Embryonic facial prominence (tissue), 1 donor: ENCODE measurements around the gene VIPR1.

Source experiments
- DNase-seq: peaks from one replicate; pipeline ENCODE4 v3.0.0-alpha.2; 2016; ENCODE audit errors: extremely low spot score

The VIPR1 gene

DNA sequence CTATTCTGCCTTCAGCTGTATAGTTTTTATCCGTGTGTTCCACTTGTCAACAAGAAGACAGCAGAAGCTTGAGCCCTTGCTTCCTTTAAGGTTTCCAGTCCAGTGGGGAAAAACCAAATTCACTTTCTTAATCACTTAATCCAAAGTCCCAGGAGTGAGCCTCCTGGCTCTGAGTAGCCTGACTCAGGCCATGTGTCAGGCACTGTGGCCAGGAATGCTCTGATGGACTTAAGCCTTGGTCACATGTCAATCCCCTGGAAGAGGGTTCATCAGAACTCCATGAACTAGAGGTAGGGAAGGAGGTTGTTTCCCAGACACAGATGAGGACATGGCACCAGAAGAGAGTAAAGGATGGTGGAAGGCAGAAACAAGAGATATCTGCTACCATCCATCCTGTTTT lies 8.8 kb downstream of the VIPR1 start:
- no peak for DNase-seq

GRCh38 chr3:42511736-42512135 lies 9.3 kb downstream of the VIPR1 start:
- no peak for DNase-seq

DNA sequence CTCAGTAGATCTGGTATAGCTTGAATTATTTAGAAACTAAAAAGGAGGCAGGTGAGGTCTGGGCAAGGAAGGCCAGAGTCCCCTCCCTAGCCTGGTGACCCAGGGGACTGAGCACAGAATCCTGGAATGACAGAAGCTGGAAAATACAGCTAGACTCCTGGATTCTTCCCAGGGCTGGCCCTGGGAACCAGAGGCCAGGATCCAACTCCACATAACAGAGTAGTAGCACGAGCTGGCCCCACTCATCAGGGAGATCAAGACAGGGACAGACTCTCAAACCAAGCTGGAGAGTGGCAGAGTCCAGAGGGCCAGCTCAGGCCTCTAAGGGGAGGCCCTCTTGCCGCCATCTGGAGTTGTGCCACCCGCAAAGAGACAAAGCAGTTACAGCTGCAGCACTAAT lies 10.7 kb downstream of the VIPR1 start:
- DNase-seq: no peak

DNA sequence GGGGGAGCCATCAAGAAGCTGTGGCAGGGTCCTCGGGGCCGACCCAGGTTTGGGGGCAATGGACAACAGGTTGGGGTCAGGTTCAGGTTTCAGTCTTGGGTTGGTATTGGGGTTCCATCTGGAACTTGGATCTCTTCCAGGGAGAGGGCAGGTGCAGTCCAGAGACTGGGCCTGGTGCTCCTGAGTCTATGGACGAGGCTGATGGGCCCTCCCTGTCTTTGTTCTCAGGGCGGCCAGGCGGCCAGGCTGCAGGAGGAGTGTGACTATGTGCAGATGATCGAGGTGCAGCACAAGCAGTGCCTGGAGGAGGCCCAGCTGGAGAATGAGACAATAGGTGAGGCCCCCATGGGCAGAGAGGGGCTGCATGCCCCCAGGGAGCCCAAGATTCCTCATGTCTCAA lies 11.1 kb downstream of the VIPR1 start:
- DNase-seq: no peak

- DNase-seq: no peak
These were observed 12.4 kb downstream of the VIPR1 start for GRCh38 chr3:42514876-42515275.

GRCh38 chr3:42515391-42515916 lies 13.0 kb downstream of the VIPR1 start:
- no peak for DNase-seq

- no peak for DNase-seq
These were observed 13.5 kb downstream of the VIPR1 start for GRCh38 chr3:42515976-42516375.

DNA sequence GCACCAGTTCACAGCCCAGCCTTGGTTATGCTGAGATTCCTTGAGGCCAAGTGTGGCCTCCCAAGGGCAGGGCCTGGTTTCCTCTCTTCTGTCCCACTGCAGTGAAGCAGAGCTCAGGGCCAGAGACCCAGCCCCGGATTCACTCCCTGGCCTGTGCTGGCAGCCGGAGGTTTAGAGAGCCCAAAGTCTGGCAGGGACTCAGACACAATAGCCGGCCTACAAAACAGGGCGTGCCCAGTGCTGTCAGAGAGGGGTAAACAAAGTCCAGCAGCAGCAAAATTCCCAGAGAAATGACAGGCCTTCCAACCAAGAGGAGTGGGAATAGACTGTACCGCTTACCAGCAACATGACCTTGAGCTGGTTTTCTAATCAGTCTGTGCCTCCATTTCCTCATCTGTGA lies 14.0 kb downstream of the VIPR1 start:
- no peak for DNase-seq

GRCh38 chr3:42517117-42517516 lies 14.7 kb downstream of the VIPR1 start:
- DNase-seq: no peak

DNA sequence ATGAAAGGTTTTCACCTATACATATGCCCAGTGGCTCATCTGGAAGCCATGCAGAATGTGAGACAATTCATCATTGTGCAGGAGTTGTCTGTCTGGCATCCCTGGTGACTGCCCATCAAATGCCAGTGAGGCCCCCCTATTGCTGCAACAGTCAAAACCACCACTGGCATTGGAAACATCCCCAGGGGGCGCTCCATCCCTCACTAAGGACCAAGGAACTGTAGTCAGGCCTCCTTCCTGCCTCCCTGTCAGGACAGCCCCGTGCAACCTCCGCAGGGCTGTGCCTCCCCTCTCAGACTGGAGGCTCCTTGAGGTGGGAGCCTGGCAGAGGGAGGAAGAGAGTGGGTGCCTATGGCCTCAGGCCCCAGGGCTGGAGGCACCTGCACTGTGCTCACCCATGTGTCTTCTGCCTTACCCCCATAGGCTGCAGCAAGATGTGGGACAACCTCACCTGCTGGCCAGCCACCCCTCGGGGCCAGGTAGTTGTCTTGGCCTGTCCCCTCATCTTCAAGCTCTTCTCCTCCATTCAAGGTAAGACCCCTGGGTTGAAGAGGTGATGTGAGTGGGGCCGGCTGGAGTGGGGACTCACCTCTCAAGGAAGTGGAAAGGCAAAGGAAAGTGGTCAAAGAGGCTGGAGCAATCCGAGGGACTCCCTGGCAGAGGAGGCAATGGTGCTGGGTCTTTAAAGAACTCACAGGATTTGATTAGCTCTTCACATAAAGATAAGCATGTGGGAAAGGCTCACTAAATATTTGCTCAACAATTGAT lies 16.5 kb downstream of the VIPR1 start:
- no peak for DNase-seq

DNA sequence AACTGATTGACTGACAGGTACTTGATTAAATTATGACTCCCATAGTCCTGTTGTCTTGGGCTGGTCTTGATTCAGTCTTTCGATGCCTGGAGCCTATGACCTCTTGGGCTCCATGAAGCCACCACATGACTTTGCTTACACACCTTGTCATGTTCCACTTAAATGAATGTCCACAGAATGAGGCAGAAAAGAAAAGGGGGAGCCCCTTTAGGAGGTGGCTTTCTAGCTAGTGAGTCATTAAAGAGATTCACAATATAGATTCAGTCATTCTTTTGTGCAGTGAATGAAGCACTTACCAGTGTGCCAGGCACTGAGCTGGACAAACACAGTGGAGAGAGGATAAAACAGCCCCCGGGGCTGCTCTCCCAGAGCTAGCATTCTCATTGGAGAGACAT lies 17.1 kb downstream of the VIPR1 start:
- no peak for DNase-seq

GRCh38 chr3:42520336-42520735 lies 17.9 kb downstream of the VIPR1 start:
- no peak for DNase-seq

GRCh38 chr3:42520906-42521305 lies 18.5 kb downstream of the VIPR1 start:
- DNase-seq: no peak

- DNase-seq: no peak
These were observed 22.3 kb downstream of the VIPR1 start for GRCh38 chr3:42524751-42525150.

DNA sequence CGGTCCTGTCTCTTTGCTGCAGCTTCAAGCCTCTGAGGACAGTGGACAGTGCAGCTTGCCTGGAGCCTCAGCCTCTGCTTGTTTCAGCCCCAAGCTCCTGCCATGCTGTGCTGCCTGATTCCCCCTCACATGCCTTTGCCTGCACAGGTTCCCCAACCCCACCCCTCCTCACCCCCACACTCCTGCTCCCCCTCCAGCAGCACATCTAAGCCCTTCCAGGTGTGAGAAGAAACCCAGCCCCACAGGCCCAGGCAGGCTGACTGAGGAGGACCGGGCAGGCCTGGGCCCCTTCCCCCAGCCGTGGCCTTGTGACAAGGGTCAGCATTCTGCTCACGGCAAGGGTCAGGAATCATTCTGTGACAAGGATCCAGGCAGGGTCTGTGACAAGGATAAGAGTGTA lies 22.8 kb downstream of the VIPR1 start:
- DNase-seq: no peak

DNA sequence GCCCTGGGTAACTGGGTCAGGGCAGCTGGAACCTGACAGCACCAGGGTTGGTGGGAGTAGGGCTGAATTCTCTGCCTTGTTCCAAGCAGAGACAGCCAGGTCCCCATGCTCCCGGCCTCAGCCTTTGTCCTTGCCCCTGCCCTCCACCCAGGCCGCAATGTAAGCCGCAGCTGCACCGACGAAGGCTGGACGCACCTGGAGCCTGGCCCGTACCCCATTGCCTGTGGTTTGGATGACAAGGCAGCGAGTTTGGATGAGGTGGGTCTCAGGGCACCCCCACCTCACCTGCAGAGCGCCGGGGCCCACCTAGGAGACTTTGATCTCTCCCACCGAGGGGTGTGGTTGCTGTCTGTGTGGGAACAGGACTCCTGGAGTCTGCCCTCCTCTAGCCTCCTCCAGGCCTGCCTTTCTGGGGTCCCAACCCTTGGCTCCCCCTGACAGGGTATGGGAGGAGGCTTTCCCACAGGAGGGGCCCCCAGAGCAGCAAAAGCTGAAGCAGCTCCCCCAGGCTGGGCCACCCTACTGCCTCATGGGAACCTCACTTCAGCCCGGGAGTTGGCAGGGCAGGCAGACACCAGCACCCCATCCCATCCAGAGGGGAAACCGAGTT lies 23.4 kb downstream of the VIPR1 start:
- DNase-seq: no peak

- no peak for DNase-seq
These were observed 24.3 kb downstream of the VIPR1 start for GRCh38 chr3:42526616-42527367.

GRCh38 chr3:42527368-42527917 lies 25.0 kb downstream of the VIPR1 start:
- DNase-seq: no peak

DNA sequence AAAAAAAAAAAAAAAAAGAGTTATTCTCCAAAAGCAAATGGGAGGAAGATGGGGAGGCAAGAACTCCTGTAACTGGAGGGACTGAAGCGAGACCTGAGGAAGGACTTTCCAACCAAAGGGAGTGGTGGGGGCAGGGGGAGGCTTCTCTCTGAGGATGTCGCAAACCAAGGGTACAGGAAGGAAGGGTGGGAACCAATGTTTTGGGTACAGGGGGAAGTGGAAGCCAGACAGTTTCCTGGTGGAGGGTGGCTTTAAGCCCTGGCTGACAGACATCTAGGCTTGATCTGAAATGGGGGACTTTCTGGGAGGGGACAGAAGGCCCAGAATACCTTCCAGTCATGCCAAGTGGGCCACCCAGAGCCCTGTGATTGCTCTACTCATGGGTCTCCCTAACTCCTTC lies 27.0 kb downstream of the VIPR1 start:
- no peak for DNase-seq

DNA sequence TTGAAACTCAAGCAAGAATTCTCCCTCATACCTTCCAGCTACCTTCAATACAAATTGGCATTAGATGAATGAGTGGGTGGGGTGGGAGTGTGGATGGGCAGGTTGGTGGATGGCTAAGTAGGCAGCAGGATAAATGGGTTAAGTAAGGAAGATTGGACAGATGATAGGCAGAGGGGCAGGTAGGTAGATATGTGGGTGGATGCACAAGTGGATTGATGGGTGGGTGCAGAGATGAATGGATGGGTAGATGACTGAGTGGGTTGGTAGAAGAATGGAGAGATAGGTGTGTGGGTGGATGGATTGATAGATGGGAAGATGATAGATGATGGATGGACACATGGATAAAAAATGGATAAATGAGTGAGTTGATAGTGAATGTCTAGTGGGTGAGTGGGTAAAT lies 27.6 kb downstream of the VIPR1 start:
- no peak for DNase-seq

GRCh38 chr3:42531470-42531869 lies 29.0 kb downstream of the VIPR1 start:
- DNase-seq: no peak

GRCh38 chr3:42532229-42532628 lies 29.8 kb downstream of the VIPR1 start:
- DNase-seq: no peak
